Gastrocnemius medialis (tissue), 4 donors: ENCODE results near the gene PTPRM.

ENCODE experiments used
- POLR2A ChIP-seq, 2 donors: fragments of 450-650 bp; IDR thresholded peaks; one replicate each; pipeline ENCODE4 v1.6.1; 2017; ENCODE audit warnings: antibody characterized with exemption in 2 of 2, mild to moderate bottlenecking in 2 of 2, moderate library complexity in 2 of 2
- TF ChIP-seq, protein P1 (sequence below), 5 experiments: fragments of 450-650 bp in 3 of 5; fragments of 200-600 bp in 2 of 5; sonication (generic) in 2 of 5; IDR thresholded peaks in 4 of 5; conservative IDR thresholded peaks in 1 of 5; 1 replicate in 4 of 5; 2 replicates in 1 of 5; pipeline ENCODE4 v1.5.1; 2016 to 2019; ENCODE audit warnings: antibody characterized with exemption in 5 of 5, mild to moderate bottlenecking in 3 of 5, moderate library complexity in 3 of 5

DNA sequence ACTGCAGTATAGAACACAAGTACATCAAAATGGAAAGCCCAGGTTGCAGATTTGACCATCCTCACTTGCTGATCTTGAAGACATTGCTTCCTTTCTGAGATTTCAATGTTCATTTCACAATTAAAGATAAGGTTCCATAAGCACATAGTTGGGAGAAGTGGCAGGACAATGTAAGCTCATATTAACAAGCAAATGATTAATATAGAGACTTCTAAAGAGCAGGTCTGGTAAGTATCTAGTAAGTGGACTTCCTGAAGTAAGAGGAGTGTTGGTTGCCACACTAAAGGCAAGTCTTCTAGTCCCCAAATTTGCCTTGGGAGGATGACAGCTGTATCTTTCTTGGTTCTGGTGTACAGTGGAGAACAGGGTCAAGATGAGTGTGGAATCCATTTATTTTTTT is 1.4 kb upstream of the PTPRM start:
- TF ChIP-seq, protein P1, sequence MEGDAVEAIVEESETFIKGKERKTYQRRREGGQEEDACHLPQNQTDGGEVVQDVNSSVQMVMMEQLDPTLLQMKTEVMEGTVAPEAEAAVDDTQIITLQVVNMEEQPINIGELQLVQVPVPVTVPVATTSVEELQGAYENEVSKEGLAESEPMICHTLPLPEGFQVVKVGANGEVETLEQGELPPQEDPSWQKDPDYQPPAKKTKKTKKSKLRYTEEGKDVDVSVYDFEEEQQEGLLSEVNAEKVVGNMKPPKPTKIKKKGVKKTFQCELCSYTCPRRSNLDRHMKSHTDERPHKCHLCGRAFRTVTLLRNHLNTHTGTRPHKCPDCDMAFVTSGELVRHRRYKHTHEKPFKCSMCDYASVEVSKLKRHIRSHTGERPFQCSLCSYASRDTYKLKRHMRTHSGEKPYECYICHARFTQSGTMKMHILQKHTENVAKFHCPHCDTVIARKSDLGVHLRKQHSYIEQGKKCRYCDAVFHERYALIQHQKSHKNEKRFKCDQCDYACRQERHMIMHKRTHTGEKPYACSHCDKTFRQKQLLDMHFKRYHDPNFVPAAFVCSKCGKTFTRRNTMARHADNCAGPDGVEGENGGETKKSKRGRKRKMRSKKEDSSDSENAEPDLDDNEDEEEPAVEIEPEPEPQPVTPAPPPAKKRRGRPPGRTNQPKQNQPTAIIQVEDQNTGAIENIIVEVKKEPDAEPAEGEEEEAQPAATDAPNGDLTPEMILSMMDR (IDR thresholded peaks at IDR 0.05 in 4 of 5, conservative IDR thresholded peaks at IDR 0.05 in 1 of 5), result no peak
- no peak for TF ChIP-seq POLR2A (IDR thresholded peaks at IDR 0.05)
